ENCODE measurements around the gene FBXW5. TPM values are rescaled to one million over a fixed set of nuclear protein-coding genes. Genes with fewer than 3 reads are reported as not detected.

FBXW5 gene
- total and polyA plus RNA-seq, 9 of the 15 experiments (the other 6 are each of a cell fraction or from before 2014, with no cell fraction given), result 0.21 to 128 (median 37.0) TPM

DNA sequence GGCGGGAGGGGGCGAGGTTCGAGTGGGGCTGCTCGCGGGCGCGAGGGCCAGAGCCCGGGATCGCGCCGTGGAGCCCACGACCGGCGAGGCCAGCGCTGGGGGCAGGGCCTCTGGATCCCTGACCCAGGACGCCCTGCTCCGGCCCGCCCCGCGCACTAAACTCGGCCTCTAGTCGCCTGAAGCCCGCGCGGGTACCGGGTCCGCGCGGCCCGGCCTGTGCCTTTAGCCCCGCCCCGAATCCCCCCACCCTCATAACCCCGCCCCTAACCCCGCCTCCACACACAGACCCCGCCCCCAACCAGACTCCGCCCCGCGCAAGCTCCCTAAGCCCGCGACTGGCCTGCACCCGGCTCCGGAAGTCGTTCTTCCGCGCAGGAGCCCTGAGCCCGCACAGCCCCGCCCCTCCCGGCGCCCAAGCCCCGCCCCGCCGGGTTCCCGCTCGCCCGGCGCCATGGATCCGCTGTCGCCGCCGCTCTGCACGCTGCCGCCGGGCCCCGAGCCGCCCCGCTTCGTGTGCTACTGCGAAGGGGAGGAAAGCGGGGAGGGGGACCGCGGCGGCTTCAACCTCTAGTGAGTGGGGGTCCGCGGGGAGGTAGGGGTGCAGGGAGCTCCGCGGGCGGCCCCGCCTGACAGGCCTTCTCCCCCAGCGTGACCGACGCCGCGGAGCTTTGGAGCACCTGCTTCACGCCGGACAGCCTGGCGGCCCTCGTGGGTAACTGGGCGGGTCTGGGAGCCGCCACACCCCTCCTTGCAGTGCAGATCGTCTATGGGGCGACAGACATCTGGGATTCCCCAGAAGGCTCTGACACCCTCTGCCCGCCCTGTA, 47.7 kb upstream of the FBXW5 start, which contains the start of gene PAXX (continued):
- TF ChIP-seq, protein P1, sequence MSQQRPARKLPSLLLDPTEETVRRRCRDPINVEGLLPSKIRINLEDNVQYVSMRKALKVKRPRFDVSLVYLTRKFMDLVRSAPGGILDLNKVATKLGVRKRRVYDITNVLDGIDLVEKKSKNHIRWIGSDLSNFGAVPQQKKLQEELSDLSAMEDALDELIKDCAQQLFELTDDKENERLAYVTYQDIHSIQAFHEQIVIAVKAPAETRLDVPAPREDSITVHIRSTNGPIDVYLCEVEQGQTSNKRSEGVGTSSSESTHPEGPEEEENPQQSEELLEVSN (IDR thresholded peaks at IDR 0.05; ENCODE audit: borderline replicate concordance in 1 of 2, extremely low read depth in 1 of 2, insufficient read depth in 1 of 2, insufficient read length in 1 of 2, low read depth in 1 of 2, low read length in 1 of 2, poor library complexity in 1 of 2, severe bottlenecking in 1 of 2), result peak; percentile 85 to 98
- peak; percentile 41; the same call in 1 of the 2 replicates for TF ChIP-seq GABPA (tag; conservative IDR thresholded peaks at IDR 0.05; ENCODE audit: low read depth)
- TF ChIP-seq POLR2H (tag; IDR thresholded peaks at IDR 0.05; ENCODE audit: low read depth), result peak; percentile 89
- TF ChIP-seq HNRNPH1 (optimal IDR thresholded peaks at IDR 0.05; ENCODE audit: low read depth, low read length), result no peak
- TF ChIP-seq ZNF197 (CRISPR knock-in tag; IDR thresholded peaks at IDR 0.05; ENCODE audit: low read depth), result no peak
- TF ChIP-seq, protein P2, sequence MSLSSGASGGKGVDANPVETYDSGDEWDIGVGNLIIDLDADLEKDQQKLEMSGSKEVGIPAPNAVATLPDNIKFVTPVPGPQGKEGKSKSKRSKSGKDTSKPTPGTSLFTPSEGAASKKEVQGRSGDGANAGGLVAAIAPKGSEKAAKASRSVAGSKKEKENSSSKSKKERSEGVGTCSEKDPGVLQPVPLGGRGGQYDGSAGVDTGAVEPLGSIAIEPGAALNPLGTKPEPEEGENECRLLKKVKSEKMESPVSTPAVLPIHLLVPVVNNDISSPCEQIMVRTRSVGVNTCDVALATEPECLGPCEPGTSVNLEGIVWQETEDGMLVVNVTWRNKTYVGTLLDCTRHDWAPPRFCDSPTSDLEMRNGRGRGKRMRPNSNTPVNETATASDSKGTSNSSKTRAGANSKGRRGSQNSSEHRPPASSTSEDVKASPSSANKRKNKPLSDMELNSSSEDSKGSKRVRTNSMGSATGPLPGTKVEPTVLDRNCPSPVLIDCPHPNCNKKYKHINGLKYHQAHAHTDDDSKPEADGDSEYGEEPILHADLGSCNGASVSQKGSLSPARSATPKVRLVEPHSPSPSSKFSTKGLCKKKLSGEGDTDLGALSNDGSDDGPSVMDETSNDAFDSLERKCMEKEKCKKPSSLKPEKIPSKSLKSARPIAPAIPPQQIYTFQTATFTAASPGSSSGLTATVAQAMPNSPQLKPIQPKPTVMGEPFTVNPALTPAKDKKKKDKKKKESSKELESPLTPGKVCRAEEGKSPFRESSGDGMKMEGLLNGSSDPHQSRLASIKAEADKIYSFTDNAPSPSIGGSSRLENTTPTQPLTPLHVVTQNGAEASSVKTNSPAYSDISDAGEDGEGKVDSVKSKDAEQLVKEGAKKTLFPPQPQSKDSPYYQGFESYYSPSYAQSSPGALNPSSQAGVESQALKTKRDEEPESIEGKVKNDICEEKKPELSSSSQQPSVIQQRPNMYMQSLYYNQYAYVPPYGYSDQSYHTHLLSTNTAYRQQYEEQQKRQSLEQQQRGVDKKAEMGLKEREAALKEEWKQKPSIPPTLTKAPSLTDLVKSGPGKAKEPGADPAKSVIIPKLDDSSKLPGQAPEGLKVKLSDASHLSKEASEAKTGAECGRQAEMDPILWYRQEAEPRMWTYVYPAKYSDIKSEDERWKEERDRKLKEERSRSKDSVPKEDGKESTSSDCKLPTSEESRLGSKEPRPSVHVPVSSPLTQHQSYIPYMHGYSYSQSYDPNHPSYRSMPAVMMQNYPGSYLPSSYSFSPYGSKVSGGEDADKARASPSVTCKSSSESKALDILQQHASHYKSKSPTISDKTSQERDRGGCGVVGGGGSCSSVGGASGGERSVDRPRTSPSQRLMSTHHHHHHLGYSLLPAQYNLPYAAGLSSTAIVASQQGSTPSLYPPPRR (CRISPR knock-in tag; IDR thresholded peaks at IDR 0.05; ENCODE audit: borderline replicate concordance), result 0 out of 2 replicates have a peak, but pooled peaks have one; percentile 31
- TF ChIP-seq PBX2 (CRISPR knock-in tag; IDR thresholded peaks at IDR 0.05; ENCODE audit: low read depth), result no peak
- no peak for TF ChIP-seq PBX2 (tag; conservative IDR thresholded peaks at IDR 0.05; ENCODE audit: low read depth)
- TF ChIP-seq ZC3H4 (CRISPR knock-in tag; IDR thresholded peaks at IDR 0.05; ENCODE audit: borderline replicate concordance), result no peak
- TF ChIP-seq OTX1 (CRISPR knock-in tag; IDR thresholded peaks at IDR 0.05), result no peak
- TF ChIP-seq JUN (IDR thresholded peaks at IDR 0.05; ENCODE audit: borderline replicate concordance, low read depth, low read length), result no peak; the same call in 1 of the 2 replicates
- peak; percentile 69; the same call in 1 of the 2 replicates for TF ChIP-seq JUN (CRISPR knock-in tag; IDR thresholded peaks at IDR 0.05; ENCODE audit: borderline replicate concordance)
- peak; percentile 89 for TF ChIP-seq GATAD2B (IDR thresholded peaks at IDR 0.05; ENCODE audit: borderline replicate concordance)
- TF ChIP-seq CAMTA2 (CRISPR knock-in tag; conservative IDR thresholded peaks at IDR 0.05), result no peak
- no peak for TF ChIP-seq MECOM (CRISPR knock-in tag; IDR thresholded peaks at IDR 0.05)
- peak; percentile 94 for TF ChIP-seq HNRNPK (IDR thresholded peaks at IDR 0.05; ENCODE audit: low read depth, low read length, poor library complexity, severe bottlenecking)
- peak; percentile 82 for TF ChIP-seq RBFOX2 (IDR thresholded peaks at IDR 0.05; ENCODE audit: low read depth, low read length)
- TF ChIP-seq TBP (optimal IDR thresholded peaks at IDR 0.05; ENCODE audit: low read depth, low read length), result no peak

All from K562 (cell line).